Measurements from ENCODE around the gene SPAG16.

DNA sequence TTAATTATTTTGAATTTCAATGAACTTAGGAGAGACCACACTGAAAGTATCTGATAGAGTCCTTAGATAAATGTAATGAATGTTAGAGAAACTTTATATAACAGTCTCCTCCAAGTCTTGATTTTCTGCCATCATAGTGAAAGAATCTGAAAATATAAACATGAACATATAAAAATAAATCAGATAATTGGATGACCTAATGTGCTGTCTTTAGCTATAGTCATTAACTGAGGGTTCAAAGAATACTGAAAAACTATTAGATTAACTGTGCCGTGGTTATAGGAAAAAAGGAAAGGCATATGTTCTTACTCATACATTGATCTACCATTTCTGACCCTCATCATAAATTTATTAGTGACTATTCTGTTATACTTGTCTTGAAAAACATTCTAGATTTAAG is 47.0 kb upstream of the SPAG16 start:
- TF ChIP-seq EZH2 (IDR thresholded peaks at IDR 0.05; ENCODE audit: insufficient read depth, poor library complexity, severe bottlenecking) (no peak), EZH2phosphoT487 (IDR thresholded peaks at IDR 0.05; ENCODE audit: insufficient read depth, low read depth) (no peak)

All from GM23248 (cell line).